Omental fat pad (tissue), 4 donors: Measurements from ENCODE around the gene GCSAM. TPM values are rescaled to one million over a fixed set of nuclear protein-coding genes. Genes with fewer than 3 reads are reported as not detected.
"Not testable (repeated sequence)": the region's sequence is repeated elsewhere in the genome, so short reads cannot be mapped to it uniquely, and the experiment has no call there.

Experiments
- ATAC-seq: fragments of 150-250 bp; one replicate; pipeline ENCODE4 v1.9.1; 2016; ENCODE audit warnings: mild to moderate bottlenecking, moderate library complexity; ENCODE audit not compliant: low FRiP score
- DNase-seq: peaks from one replicate; pipeline ENCODE4 v3.0.0-alpha.2; 2019; ENCODE audit warnings: low spot score
- small RNA-seq: library from RNA; depleted of rRNA; stranded (forward); fragments of <200 nt; gene quantifications from one replicate; pipeline ENCODE3, GENCODE V24; 2016
- total RNA-seq, 4 donors: library from RNA; depleted of rRNA; stranded (reverse); fragments of >200 nt; gene quantifications; one replicate each; pipeline ENCODE4 v1.1.0, GENCODE V29; 2016
- TF ChIP-seq, protein P1 (sequence below), 3 donors: fragments of 450-650 bp; IDR thresholded peaks; one replicate each; pipeline ENCODE4 v1.5.1; 2016 to 2017; ENCODE audit warnings: antibody characterized with exemption in 3 of 3, mild to moderate bottlenecking in 3 of 3, moderate library complexity in 2 of 3

The GCSAM gene
- total RNA-seq, 4 donors from 2014 or later, result 0.47 to 0.88 (median 0.48) TPM; not detected in 1

DNA sequence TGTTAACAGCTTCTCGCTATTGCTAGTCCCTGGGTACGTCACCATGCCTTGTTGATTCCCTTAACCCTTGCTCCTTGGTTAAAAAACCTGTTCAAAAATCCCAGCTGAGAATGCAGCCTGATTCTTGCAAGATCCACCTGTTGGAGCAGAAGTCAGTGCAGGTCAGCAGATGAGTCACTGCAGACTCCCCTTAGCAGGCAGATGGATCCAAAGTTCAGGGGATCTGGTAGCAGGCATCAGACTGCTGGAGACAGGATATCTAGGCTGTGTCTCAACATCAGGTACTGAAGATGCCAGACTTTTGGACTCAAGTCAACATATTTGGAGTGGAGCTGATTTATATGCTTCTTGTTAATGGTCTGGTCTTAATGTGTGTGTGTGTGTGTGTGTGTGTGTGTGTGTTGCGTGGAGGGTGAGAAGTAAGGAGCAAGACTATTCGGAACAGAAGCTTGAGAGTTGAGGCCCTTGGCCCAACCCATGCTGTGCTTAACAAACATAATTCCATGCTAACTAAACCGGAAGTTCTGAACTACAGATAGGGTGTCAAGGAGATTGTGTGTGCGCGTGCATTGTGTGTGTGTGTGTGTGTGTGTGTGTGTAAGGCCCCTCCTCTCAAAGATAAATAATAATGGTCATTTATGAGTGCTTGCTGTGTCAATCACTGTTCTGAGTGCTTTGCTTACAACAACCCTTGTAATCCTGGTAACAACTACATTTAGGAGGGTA is 47.9 kb downstream of the GCSAM start:
- DNase-seq, result no peak
- no peak for ATAC-seq
- TF ChIP-seq, protein P1, sequence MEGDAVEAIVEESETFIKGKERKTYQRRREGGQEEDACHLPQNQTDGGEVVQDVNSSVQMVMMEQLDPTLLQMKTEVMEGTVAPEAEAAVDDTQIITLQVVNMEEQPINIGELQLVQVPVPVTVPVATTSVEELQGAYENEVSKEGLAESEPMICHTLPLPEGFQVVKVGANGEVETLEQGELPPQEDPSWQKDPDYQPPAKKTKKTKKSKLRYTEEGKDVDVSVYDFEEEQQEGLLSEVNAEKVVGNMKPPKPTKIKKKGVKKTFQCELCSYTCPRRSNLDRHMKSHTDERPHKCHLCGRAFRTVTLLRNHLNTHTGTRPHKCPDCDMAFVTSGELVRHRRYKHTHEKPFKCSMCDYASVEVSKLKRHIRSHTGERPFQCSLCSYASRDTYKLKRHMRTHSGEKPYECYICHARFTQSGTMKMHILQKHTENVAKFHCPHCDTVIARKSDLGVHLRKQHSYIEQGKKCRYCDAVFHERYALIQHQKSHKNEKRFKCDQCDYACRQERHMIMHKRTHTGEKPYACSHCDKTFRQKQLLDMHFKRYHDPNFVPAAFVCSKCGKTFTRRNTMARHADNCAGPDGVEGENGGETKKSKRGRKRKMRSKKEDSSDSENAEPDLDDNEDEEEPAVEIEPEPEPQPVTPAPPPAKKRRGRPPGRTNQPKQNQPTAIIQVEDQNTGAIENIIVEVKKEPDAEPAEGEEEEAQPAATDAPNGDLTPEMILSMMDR (IDR thresholded peaks at IDR 0.05), result no peak

DNA sequence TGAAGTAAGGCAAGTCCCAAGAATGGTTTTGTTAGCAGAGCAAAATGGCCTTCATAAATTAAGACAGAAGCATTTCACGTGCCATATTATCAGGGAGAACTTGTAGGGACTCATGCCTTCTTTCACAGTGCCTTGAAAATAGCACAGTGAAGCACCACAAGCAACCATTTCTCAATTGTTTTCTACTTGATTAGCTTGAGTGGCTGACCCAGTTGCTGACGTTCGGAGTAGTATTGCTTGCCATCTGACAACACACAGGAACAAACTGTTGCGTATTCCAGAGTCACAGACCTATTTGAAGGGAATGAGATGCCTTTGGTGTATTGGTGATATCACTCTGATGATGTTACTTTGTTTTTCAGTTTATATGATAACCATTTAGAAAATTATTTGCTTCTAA is 49.8 kb downstream of the GCSAM start:
- DNase-seq, result no peak
- TF ChIP-seq, protein P1 (IDR thresholded peaks at IDR 0.05), result no peak
- ATAC-seq, result no peak

DNA sequence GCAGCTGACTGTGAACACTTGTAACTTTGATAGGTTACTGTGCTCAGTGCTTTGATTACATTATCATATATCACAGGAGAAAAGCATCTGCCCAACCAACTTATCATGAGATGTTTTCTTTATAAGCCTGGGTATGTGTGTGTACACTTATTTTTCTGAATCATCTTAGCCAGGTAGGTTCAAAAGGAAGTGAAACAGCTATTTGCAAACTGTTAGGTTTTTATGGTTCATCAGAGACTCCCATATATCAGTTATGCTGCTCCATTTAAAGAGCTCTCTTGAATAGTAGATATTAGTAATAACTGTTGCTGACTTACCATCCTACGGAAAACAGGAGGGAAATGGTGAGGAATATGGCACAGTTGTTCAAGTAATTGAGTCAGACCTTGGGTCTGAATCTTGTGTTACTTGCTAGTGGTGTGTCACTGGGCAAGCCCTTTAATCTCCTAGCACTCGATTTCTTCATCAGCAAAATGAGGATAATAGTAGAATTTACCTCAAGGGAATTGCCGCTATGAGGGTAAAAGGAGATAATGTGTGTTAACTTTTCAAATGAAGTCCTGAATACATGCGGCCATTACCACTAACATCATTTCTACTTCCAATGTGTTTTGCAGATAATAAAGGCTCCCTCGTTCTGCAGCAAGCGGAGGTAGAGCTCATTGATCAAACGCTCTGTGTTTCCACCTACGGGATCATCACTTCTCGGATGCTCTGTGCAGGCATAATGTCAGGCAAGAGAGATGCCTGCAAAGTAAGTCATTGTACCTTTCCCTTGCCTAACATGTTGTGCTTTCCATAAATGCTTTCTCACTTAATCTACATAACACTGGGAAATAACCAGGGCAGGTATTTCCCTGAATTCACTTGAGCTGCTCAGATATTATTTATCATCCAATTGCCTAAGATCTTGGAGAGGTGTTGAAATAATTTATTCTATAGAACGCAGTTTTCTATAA is 54.6 kb downstream of the GCSAM start:
- TF ChIP-seq, protein P1 (IDR thresholded peaks at IDR 0.05), result no peak
- DNase-seq (no peak), ATAC-seq (no peak)

DNA sequence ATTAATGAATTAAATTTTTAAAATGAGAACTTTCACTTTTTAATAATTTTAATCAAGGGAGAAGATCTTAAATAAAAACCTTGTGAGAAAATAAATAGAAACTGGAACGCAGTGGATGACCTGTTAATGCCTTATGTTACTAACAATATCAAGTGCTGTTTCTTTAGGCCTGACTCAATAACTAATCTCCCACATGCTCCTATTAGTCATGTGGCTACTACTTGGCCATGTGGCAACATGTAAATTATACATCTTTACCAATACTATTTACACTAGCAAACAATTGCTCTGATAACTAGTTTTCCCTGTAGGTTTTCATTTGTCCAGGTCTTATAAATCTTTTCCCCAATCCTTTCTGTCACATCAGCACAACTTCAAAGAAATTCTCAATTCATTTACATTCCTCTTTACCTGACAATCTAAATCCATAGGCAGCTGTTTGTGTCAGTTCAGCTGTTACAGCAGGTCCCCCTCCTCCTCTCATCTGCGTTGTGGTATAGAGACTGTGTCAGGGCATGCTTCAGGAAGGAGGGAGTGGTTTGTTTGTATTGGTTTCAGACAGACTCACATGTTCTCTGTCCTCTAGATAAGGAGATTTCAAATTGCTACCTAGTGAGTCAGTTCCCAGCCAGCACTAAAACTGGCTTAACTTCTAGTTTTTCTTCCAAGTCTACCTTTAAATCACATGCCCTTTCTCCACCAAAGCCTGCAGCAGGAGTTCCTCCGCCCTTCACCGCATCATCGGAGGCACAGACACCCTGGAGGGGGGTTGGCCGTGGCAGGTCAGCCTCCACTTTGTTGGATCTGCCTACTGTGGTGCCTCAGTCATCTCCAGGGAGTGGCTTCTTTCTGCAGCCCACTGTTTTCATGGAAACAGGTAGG is 58.2 kb downstream of the GCSAM start:
- ATAC-seq (peak; percentile 96), DNase-seq (no peak)
- TF ChIP-seq, protein P1 (IDR thresholded peaks at IDR 0.05), result no peak

DNA sequence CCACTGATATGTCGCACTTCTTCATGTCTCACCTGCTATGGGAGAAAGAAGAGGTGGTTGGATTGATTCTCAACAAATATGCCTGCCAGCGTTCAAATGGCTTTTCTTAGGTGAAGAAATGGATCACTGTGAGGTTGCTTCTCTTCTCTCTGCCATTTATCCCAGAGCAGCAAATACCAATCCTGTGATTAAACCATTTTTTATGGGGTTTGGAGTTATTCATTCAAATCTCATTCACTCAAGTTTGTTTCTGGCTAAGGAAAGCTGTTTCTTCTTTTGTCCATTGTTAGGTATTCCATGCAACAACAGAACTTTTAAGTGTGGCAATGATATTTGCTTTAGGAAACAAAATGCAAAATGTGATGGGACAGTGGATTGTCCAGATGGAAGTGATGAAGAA is 59.0 kb downstream of the GCSAM start:
- TF ChIP-seq, protein P1 (IDR thresholded peaks at IDR 0.05), result no peak
- DNase-seq (no peak), ATAC-seq (no peak)

DNA sequence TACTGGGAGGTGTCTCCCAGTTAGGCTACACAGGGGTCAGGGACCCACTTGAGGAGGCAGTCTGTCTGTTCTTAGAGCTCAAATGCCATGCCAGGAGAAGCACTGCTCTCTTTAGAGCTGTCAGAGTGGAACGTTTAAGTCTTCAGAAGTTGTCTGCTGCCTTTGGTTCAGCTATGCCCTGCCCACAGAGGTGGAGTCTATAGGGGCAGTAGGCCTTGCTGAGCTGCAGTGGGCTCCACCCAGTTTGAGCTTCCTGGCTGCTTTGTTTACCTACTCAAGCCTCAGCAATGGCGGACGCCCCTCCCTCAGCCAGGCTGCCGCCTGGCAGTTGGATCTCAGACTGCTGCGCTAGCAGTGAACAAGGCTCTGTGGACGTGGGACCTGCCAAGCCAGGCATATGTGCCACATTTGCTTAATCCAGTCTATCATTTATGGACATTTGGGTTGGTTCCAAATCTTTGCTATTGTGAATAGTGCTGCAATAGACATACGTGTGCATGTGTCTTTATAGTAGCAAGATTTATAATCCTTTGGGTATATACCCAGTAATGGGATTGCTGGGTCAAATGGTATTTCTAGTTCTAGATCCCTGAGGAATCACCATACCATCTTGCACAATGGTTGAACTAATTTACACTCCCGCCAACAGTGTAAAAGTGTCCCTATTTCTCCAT is 60.5 kb downstream of the GCSAM start:
- not testable (repeated sequence) for DNase-seq, ATAC-seq

Small RNA genes lying within 50 kb of the gene (small RNA-seq; reads per million reads assigned to genes)
- not detected for gene MIR567

Other genes starting within 250 kb of the GCSAM start
- gene ABHD10, start 154.2 kb downstream of the GCSAM start, total RNA-seq, result 10 to 100 TPM in 3 of 4 donors, 1 to 10 TPM in 1; 9.5 to 27.4 (median 17.3) TPM
- gene TAGLN3, start 134.3 kb downstream of the GCSAM start, total RNA-seq, result under 1 TPM in 1 of 4 donors, not detected in 3; 0.65 TPM
- gene TMPRSS7, start 98.5 kb downstream of the GCSAM start, total RNA-seq, result not detected
- gene C3orf52, start 46.9 kb downstream of the GCSAM start, total RNA-seq, result 10 to 100 TPM in 2 of 4 donors, 1 to 10 TPM in 1, not detected in 1; 2.3 to 39.1 (median 13.1) TPM
- gene SLC9C1, start 161.0 kb upstream of the GCSAM start, total RNA-seq, result 1 to 10 TPM in 2 of 4 donors, under 1 TPM in 2; 0.19 to 1.9 (median 1.1) TPM
- gene CD200, start 199.9 kb upstream of the GCSAM start, total RNA-seq, result 10 to 100 TPM in 3 of 4 donors, 1 to 10 TPM in 1; 4.6 to 59.1 (median 31.4) TPM